ENCODE measurements around the gene LAMC3.

The LAMC3 gene

DNA sequence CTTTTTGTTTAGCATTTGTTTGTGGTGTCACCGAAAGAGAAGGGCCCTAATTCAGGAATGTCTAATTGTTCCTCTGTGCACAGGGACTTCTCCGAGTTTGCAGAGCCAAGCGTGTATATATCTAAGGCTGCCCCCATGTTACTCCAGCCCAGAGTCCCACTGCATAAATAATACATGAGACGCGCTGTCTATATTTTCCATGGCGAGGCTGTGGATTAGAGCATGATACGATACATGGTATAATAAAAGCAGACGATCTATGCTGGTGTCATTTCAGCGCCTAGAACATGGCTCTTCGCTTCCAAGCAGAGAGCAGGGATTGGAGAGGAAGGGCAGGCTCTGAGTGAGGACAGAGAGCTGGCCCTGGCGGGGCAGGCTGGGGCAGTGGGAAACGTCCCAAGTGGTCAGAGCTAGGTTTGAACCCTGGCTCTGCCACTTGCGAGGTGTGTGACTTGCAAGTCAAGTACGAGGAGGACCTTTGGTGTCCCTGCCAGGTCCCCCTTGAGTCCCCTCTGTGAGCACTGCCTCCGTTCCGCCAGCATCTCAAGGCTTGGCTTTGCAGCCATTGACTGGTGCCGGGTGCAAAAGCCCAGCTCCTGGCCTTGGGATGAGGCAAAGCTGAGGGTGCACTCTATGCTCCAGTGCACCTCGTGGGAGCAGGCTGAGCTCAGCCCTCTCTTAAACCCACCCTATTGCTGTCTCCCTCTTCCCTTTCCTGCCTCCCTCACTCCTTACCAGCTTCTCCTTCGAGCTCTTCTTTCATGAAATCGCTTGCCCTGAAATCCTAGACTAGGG is 29.2 kb upstream of the LAMC3 start:
- no peak for DNase-seq (ENCODE audit: low read depth in 2 of 2)

DNA sequence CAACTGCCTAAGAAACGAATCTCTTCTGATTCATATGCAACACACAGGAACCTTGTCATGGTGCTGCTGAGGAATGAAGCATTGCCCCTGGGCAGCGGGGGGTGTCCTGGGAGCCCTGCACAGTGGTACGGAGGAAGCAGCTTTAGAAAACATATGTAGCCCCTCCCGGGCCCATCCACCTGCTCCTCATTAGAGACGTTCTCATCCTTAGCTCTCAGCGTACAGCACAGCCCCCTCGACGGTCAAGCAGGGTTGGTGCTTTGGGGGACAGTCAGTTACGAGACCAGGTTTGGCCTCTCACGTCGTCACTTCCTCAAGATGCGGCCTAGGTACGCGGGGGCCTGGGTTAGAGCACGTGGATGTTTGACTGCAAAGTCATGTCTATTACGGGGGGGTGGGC is 28.4 kb upstream of the LAMC3 start:
- DNase-seq (ENCODE audit: low read depth in 2 of 2), result no peak

DNA sequence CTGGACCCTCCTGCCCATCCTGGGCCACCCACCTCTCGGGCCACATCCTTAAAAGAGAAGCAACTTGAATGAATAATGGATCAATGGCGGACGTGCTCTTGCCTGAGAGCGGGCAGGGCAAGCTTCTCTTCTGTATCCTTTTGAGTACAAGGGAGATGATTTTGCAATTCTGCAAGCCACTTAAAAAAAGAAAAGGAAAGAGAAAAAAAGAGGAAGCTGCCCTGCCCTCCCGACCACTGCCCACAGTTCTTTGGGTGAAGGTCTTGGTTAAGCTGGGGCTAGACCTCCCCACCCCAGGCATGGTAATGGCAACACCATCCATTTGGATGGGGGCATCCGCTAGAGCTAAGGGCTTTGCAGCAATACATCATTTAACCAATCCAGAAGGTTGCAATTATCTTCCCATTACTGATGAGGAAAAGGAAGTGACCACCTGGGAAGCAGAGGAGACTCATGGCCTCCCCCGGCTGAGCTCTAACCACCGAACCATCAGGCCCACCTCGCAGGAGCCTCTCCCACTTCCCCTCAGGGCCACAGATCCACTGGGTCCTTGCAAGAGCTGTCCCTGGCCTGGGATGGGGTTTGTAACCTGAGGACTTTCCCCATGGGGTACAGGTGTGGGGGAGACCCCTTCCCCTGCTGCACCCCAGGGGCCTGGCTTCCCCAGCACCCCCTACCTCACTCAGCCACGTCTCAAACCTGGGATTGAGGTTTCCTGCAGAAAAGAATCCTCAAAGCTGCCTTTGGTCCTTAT is 27.8 kb upstream of the LAMC3 start:
- no peak for DNase-seq (ENCODE audit: low read depth in 2 of 2)

DNA sequence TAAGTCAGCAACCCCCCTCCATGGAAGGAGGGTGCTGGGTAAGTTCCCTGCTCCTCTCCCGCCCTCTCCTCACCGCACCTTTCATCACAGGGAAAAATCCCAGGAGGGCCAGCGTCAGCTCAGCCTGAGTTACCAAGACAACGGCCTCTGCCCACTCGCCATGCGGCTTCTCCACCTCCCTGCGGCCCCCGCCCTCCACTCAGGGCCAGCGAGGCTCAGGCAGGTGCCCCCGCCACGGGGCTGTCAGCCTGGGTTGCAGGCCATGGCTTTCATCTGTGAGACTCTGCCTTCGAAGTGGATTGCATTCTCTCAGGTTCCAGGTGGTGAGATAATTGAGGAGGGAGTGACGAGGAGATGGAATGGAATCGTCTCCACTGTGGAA is 27.2 kb upstream of the LAMC3 start:
- DNase-seq (ENCODE audit: low read depth in 2 of 2), result no peak

DNA sequence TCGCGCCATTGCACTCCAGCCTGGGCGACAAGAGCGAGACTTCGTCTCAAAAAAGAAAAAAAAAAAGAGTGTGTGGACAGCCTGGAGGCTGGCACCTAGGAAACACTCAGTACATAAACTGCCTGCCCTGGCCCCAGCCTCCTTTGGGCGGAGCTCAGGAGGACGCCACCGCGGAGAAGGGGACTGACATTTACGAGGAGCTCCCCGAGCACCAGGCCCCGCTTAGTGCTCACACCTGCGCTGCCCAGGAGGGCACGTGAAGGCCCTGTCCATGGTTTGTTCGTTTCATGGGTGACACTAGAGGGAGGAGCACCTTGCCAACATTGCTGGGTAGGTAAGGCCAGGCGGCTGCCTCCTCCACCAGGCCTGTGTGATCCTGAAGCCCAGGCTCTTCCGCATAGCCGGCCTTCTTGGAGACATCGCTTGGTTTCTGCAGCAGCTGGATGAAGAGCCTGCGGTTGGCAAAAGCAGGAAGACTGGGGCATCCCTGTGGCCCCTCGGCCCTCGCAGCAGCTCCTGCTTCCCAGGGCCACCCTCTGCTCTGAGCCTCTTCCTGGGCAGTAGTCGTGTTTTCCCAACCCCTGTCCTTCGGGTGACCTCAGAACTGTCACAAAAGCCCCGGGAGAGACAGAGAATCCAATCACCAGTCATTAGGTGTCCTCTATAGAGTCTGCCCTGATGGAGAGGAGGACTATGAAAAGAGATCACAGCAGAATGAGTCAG is 26.2 kb upstream of the LAMC3 start:
- no peak for DNase-seq (ENCODE audit: low read depth in 2 of 2)

DNA sequence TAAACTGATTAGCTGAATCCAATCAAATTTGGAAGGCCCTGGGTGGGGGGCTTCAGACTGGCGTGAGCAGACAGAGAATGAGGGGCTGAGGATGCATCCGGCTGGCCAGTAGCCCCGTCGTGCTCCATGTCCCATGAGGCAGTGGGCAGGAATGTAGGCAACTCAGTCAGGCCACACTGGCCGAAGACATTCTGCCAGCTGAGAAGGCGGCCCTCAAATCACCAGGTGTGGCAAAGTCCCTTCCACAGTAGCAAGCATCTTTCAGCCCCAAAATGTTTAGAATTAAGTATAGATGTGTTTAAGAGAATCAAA is 25.7 kb upstream of the LAMC3 start:
- DNase-seq (ENCODE audit: low read depth in 2 of 2), result no peak

DNA sequence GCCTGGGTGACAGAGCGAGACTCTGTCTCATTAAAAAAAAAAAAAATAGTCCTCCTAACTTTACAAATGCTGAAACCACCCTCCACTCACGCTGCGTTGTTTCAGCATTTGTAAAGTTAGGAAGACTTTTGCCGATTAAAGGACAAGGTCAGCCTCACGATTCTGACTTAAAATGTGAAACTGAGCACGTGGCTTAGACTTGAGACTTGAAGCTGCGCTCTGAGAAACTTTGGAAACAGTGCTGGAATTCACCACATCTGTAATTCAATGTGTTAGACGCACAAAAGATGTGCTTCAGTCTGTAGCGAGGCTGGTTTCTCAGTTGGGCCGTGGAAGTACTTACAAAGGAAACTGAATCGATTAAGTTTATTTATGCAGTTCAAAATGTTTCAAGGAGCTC is 25.0 kb upstream of the LAMC3 start:
- no peak for DNase-seq (ENCODE audit: low read depth in 2 of 2)

DNA sequence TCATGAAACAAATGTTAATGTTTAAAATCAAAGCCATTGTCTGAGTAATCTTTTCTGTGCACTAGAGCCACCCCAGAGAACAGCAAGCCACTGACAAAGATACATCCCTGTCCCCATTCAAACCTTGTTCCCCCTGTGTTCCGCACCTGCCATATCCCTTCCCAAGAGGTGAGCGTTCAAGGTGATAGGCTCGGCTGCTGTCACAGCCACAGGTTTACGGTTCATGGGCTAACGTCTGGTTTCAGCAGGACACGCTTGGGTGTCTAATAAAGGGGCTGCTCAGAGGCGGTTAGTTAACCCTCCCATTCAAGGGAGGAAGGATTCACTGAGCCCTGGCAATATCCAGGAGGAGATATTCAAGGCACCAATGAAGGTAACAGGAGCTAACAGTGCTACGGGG is 24.5 kb upstream of the LAMC3 start:
- no peak for DNase-seq (ENCODE audit: low read depth in 2 of 2)

DNA sequence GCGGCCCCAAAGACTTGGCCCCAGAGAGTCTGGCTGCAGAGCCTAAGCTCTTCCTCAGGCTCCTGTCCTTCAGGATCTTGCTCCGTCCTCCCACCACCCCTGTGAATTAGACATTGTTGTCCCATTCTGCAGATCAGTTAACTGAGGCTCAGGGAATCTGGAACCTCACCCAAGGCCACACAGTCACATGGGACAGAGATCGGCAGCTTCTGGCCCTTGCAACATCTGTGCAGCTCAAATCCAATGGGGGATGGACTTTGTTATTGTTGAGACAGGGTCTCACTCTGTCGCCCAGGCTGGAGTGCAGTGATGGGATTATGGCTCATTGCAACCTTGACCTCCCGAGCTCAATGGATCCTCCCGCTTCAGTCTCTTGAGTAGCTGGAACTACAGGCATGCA is 23.9 kb upstream of the LAMC3 start:
- DNase-seq (ENCODE audit: low read depth in 2 of 2), result no peak

DNA sequence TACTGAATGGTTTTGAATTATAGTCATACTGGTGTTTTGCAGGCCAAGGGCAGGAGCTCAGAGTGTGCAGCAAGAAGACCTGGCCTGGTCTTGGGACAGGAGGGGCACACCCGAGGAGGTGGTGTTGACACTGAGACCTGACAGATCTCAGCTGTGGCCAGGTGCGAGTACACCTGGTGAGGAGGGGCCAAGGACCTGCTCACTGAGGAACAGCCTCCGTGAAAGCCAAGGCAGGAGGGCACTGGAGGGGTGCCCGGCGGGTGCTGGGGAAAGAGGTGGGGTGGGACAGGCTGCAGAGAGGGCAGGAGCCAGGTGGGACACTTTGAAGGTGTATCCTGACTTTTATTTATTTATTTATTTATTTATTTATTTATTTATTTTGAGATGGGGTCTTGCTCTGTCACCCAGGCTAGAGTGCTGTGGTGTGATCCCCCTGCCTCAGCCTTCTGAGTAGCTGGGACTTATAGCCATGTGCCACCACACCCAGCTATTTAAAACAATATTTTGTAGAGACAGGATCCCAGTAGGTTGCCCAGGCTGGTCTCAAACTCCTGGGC is 23.3 kb upstream of the LAMC3 start:
- DNase-seq (ENCODE audit: low read depth in 2 of 2), result no peak

DNA sequence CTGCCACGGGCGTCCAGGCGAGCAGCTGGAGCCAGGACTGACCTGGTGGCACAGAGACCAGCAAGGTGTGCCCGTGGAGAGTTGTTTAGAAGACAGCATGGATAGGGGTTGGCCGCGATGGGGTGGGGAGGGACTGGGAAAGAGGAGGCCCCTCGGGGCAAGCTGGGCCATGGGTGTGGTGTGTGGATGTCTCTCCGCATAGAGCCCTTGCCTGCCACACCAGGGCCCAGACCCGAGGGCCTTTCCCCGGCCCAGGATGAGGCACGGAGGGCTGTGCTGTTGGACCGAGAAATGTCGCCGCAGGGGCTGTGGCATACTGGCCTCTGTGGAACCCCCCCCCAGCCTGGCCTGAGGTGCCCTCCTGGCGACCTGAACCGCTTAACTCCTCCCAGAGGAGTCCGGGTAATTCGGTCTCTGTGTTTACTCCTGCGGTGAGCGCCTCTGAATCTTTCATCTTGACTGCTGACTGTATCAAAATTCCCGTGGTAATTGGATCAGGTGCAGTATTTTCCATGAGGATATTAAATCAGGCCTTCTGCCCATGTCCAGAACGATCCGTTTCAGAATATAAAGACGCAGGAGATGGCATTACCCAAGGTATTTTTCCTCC is 22.5 kb upstream of the LAMC3 start:
- DNase-seq (ENCODE audit: low read depth in 2 of 2), result no peak

DNA sequence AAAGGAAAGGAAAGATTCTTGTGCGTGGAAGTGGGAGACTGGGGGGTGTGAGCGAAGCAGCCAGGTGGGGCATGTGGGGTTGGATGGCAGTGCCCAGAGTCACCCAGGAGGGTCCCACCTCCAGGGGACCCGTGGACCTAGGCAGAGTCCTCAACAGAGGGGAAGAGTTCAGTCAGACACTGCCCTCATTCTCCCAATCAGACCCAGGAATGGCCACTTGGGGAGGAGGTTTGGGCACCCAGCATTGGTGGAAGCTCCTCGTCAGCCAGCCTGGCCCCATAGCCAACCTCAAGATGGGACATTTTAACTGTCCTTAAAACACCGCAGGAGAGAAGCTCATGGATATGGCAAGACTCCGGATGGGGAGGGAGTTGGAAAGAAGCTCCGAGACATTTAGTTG is 21.9 kb upstream of the LAMC3 start:
- no peak for DNase-seq (ENCODE audit: low read depth in 2 of 2)

DNA sequence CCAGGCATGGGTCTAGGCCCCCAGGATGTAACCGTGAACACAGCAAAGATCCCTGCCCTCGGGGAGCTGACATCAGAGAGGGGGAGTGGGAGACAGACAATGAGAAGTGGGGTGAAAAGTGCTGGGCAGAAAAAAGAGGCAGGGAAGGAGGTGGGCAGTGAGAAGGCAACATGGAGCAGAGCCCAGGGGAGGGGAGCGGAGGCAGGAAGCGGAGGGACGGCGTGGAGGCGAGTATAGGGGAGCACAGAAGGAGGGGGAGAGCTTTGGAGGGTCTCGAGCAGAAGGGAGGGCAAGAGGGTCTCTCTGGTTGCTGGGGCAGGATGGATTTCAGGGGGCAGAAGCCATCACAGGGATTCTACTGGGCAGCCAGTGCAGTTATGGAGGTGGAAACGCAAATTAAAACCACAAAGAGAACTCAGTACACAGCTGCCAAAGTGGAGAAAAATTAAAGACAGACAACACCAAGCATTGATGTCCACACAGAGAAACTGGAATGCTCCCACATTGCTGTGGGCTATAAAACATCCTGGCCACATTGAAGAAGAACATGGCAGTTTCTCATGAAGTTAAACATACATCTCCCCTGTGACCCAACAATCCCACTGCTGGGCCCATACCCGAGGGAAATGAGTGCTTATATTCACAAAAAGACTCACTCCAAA is 21.1 kb upstream of the LAMC3 start:
- no peak for DNase-seq (ENCODE audit: low read depth in 2 of 2)

DNA sequence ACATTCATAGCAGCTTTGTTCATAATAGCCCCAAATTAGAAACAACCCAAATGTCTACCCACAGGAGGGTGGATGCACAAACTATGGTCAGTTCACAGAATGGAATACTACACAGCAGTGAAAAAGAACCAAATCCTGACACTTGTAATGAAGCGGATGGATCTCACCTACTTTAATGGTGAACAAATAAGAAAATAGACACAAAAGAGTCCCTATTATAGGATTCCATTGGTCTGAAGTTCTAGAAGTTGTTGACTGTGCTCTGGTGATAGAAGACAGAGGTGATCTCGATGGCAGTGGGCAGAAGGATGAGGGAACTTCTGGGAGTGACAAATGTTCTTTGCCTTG is 20.6 kb upstream of the LAMC3 start:
- DNase-seq (ENCODE audit: low read depth in 2 of 2), result no peak

DNA sequence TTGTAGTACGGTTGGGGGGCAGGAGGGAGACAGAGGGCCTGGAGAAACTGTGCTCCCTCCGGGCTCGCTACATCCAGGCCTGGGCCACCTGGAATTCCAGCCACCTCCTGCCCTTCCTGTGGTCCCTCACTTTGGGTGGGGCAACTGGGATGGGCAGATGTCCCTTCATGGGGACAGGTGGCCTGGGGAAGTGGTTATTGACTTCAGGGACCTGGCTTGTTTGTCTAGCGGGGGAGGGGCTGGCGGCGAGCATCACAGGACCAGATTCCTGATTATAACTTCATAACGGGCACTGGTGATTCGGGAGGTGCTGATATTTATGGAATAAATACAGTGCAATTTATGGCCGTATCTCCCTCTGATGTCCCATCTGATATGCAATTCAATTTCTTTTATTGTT is 20.1 kb upstream of the LAMC3 start:
- no peak for DNase-seq (ENCODE audit: low read depth in 2 of 2)

DNA sequence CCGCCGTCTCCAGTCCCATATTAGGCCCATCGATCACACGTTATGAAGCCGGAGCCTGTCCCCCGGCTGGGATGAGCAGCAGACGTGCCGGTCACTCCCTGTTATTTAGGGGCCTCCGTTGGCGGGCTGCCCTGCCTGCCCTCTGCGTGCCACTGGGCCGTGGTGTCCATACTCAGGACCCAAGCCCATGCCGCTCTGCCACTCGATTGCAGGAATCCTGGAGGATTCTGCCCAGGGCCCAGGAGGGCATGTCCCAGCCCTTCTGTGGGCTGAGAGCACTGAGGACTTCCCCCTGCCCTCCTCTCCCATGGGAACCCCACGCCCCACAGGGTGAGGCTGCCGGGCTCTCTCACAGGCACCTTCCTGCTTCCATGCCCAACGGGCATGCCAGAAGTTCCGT is 19.6 kb upstream of the LAMC3 start:
- no peak for DNase-seq (ENCODE audit: low read depth in 2 of 2)

DNA sequence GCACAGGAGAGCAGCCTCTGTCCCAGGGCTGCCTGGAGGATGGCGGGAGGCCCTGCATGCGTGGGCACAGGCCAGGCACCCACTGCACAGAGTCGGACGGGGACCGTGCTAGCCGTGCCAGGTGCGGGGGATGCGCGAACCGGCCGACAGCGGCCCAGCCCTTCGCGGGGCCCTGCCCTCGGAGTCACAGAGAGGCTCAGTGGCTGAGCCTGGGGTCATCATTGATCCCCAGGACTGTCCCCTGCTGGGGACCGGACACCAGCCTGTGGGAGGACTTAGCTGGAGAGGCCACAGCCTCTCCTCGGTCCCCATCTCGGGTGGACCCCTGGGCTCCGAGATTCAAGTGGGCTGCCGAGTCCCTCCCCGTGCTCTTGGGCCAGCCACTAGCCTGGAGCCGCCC is 19.1 kb upstream of the LAMC3 start:
- no peak for DNase-seq (ENCODE audit: low read depth in 2 of 2)

DNA sequence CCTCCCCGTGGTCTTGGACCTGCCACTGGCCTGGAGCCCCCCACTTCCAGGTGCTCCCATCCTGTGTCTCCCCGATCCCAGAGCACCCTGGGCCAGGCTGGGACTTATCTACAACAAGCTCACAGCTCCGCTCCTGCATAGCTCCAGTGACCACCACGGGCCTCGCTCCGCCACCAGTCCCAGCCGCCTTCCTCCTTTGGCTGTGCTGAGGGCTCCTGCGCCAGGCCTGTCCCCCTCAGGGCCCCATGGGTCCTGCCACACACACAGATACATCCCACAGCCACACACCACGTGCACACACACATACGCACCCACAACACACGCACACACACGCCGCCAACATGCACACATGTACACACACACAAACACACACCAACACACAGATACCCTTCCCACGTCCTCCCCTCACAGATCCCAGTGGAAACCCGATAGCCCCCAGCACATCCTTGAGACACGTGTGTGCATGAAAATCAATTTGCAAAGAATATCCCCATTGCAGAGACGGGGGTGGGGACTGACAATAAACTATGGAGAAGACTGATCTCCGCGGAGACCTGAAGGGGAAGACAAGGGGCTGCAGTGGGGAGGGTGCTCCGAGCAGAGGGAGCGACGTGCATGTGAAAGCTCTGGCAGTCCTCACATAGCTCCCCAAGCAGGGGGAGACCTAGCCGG is 18.5 kb upstream of the LAMC3 start:
- DNase-seq (ENCODE audit: low read depth in 2 of 2), result no peak

DNA sequence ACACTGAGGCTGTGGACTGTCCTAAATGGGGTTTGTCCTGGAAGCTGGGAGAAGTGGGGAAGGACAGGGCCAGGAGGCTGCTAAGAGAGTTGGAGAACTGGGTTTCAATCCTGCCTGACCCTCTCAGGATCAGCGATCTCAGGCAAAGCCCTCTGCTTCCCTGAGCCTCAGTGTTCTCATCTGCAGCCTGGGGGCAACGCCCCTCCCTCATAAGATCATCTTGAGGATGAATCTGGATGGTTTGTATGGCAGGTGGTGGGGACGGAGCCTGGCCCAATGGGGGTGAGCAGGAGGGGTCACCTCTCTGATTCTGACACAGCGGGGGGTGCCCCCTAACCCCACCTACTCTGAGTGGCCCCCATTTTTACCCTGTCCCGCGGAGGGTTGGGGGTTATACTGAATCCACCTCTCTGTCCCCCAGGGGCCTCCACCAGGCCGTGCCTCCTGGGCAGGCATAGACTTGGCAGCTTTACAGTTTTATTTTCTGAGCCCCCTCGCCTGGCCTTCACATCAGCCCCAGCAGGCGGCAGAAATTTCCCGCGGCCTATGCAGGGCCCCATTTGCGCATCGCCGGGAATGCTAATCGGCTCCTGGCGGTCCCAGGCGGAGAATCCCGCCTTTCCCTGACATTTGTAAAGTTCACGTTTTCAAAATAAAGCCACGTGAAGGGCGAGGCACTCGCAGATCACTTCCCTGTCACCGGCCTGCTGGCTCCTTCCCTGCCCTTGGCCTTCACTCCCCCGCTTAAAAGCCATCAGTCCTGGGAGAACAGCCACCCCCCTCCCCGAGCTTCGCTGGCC is 17.8 kb upstream of the LAMC3 start:
- DNase-seq (ENCODE audit: low read depth in 2 of 2), result no peak
